Measurements from ENCODE around the gene SMU1.

Gene SMU1

DNA sequence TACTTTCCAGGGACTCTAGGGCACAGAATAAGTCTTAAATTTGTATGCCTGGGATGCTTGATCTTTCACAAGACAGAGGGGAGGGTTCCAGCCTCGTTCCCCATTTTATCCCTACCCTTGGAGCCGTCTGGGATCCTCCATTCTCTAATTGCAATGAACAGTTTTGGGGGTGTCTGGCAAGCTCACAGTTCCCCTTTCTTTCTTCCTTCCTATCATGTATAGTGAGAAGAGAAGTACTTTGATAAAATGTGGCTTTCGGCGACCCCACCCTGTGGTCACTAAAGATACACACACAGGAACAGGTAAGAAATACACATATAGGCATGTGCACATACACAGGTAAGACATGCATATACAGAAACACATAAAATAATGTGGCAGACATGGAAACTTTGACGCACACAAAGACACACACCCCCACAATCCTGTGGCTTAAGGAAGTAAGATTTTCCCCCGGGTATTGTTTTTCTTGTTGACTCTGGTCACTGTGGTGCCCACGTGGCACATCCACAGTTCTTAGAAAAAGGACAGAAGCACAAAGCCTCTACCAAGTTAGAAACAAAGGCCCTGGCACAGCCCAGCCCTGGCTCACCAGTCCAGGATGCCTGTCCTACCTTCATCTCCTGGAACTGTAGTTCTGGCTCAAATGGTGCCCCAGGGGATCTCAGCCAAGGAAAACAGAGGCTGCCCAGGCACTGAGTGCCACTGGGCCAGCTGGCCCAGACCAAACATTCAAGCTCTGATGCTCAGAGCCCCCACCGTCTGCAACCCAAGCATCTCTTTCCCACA is 6.3 kb upstream of the SMU1 start:
- no peak overlapping the region for H3K27ac ChIP-seq (ENCODE audit: extremely low read depth, low read depth, low read length)
- no peak overlapping the region for H3K4me3 ChIP-seq (ENCODE audit: low read depth, low read length)
- CTCF ChIA-PET, result interaction anchor here (0.5 to 1.5 kb wide), 8 partner anchors 73 to 152 kb away, joined by 3 to 8 read pairs (median 4); partner anchors contain the start of gene B4GALT1
- no peak for TF ChIP-seq FEZF1 (tag by site-specific recombination; IDR thresholded peaks at IDR 0.05)
- no peak for TF ChIP-seq RBAK (tag by site-specific recombination; IDR thresholded peaks at IDR 0.05)
- TF ChIP-seq, protein P1, sequence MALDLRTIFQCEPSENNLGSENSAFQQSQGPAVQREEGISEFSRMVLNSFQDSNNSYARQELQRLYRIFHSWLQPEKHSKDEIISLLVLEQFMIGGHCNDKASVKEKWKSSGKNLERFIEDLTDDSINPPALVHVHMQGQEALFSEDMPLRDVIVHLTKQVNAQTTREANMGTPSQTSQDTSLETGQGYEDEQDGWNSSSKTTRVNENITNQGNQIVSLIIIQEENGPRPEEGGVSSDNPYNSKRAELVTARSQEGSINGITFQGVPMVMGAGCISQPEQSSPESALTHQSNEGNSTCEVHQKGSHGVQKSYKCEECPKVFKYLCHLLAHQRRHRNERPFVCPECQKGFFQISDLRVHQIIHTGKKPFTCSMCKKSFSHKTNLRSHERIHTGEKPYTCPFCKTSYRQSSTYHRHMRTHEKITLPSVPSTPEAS (tag by site-specific recombination; IDR thresholded peaks at IDR 0.05), result no peak
- POLR2A ChIA-PET, result no interaction called here
- H3K4me1 ChIP-seq (ENCODE audit: control insufficient read depth, insufficient read depth, low read length), result no peaks in the 10 kb centered on the region
- no peaks in the 10 kb centered on the region for H3K9me3 ChIP-seq (ENCODE audit: control insufficient read depth, insufficient read depth, low read depth, low read length)
- H3K36me3 ChIP-seq (ENCODE audit: control insufficient read depth in 2 of 2, insufficient read depth in 1 of 2, low read length in 2 of 2), result no peaks in the 10 kb centered on the region

DNA sequence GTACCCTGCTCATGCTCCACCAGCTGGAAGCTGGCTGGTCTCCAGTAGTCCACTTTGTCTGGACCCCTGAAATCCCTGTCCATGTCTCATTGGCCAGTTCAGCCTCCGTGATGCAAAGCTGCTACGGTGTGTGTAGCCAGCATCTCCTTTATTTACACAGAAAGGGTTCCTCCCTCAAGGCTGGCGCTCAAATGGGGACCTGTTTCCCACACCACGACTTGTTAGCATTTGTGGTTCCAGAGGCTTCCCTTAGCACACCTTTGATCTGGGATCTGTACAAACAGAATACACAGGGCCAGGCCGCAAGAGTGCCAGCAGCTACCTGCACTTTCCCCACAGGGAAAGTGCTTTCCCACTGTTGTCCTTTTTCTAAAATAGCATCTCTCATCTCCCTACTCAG is 5.7 kb upstream of the SMU1 start:
- Histone ChIP-seq H3K9me3 (ENCODE audit: control insufficient read depth, insufficient read depth, low read depth, low read length) (no peaks in the 10 kb centered on the region), H3K36me3 (ENCODE audit: control insufficient read depth in 2 of 2, insufficient read depth in 1 of 2, low read length in 2 of 2) (no peaks in the 10 kb centered on the region), H3K27ac (ENCODE audit: extremely low read depth, low read depth, low read length) (no peak overlapping the region), H3K4me1 (ENCODE audit: control insufficient read depth, insufficient read depth, low read length) (no peaks in the 10 kb centered on the region), H3K4me3 (ENCODE audit: low read depth, low read length) (no peak overlapping the region)
- POLR2A ChIA-PET, result no interaction called here
- CTCF ChIA-PET, result interaction anchor here (0.5 to 1.5 kb wide), 8 partner anchors 74 to 152 kb away, joined by 3 to 8 read pairs (median 4); partner anchors contain the start of gene B4GALT1
- TF ChIP-seq, protein P2, sequence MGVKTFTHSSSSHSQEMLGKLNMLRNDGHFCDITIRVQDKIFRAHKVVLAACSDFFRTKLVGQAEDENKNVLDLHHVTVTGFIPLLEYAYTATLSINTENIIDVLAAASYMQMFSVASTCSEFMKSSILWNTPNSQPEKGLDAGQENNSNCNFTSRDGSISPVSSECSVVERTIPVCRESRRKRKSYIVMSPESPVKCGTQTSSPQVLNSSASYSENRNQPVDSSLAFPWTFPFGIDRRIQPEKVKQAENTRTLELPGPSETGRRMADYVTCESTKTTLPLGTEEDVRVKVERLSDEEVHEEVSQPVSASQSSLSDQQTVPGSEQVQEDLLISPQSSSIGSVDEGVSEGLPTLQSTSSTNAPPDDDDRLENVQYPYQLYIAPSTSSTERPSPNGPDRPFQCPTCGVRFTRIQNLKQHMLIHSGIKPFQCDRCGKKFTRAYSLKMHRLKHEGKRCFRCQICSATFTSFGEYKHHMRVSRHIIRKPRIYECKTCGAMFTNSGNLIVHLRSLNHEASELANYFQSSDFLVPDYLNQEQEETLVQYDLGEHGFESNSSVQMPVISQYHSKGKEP (tag by site-specific recombination; IDR thresholded peaks at IDR 0.05), result no peak
- TF ChIP-seq ZNF248 (tag by site-specific recombination; IDR thresholded peaks at IDR 0.05), result no peak
- peak; percentile 29; the same call in 1 of the 2 replicates for TF ChIP-seq PRDM1 (tag by site-specific recombination; IDR thresholded peaks at IDR 0.05)
- TF ChIP-seq RBAK (tag by site-specific recombination; IDR thresholded peaks at IDR 0.05), result no peak
- TF ChIP-seq ZBTB7A (tag by site-specific recombination; IDR thresholded peaks at IDR 0.05; ENCODE audit: low read depth), result no peak

DNA sequence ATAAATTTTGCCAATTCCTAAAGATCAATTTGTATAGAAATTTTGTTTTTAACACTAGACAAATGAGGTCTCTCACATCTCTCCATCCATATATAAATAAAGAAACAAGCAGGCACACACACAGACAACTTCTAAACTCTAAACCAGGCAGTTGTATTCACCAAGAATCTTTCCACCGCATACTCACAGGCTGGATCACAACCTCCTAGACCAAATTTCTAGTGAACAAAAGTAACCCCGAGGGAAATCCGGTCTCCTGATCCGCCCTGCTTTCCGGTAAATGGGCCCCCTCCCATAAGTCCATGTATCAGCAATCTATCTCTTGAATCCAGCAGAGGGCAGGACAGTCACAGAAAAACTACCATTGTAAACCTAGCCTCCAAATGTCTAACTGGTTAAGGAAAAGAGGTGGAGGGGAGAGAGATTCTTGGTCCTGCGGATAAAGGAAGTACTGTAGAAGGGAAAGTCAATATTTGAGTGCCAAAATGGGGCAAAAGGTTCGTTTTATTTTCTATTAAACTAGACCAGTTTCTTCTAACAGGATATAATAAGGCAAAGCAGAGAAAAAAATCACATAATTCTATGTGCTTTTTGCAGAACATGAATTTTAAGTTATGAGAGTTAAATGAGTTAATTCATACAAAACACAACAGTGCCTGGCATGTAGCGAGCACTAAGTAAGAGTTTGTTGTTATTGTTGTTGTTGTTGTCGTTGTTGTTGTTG is 4.8 kb upstream of the SMU1 start:
- Histone ChIP-seq H3K9me3 (ENCODE audit: control insufficient read depth, insufficient read depth, low read depth, low read length) (no peaks in the 10 kb centered on the region), H3K36me3 (ENCODE audit: control insufficient read depth in 2 of 2, insufficient read depth in 1 of 2, low read length in 2 of 2) (no peaks in the 10 kb centered on the region), H3K4me3 (ENCODE audit: low read depth, low read length) (peak overlapping the region; percentile 13; the same call in 1 of the 2 replicates), H3K4me1 (ENCODE audit: control insufficient read depth, insufficient read depth, low read length) (no peaks in the 10 kb centered on the region), H3K27ac (ENCODE audit: extremely low read depth, low read depth, low read length) (no peak overlapping the region)
- ChIA-PET POLR2A (no interaction called here), CTCF (interaction anchor here (0.6 to 2.4 kb wide), 14 partner anchors 13 to 163 kb away, joined by 3 to 27 read pairs (median 4); no protein-coding TSS in a partner anchor)
- TF ChIP-seq ZNF341 (tag by site-specific recombination; IDR thresholded peaks at IDR 0.05; ENCODE audit: low read depth), result no peak
- peak; percentile 86; the same call in 1 of the 2 replicates for TF ChIP-seq ZNF335 (tag by site-specific recombination; conservative IDR thresholded peaks at IDR 0.05)
- TF ChIP-seq ZEB2 (tag by site-specific recombination; IDR thresholded peaks at IDR 0.05), result 0 out of 2 replicates have a peak, but pooled peaks have one; percentile 26
- TF ChIP-seq, protein P3, sequence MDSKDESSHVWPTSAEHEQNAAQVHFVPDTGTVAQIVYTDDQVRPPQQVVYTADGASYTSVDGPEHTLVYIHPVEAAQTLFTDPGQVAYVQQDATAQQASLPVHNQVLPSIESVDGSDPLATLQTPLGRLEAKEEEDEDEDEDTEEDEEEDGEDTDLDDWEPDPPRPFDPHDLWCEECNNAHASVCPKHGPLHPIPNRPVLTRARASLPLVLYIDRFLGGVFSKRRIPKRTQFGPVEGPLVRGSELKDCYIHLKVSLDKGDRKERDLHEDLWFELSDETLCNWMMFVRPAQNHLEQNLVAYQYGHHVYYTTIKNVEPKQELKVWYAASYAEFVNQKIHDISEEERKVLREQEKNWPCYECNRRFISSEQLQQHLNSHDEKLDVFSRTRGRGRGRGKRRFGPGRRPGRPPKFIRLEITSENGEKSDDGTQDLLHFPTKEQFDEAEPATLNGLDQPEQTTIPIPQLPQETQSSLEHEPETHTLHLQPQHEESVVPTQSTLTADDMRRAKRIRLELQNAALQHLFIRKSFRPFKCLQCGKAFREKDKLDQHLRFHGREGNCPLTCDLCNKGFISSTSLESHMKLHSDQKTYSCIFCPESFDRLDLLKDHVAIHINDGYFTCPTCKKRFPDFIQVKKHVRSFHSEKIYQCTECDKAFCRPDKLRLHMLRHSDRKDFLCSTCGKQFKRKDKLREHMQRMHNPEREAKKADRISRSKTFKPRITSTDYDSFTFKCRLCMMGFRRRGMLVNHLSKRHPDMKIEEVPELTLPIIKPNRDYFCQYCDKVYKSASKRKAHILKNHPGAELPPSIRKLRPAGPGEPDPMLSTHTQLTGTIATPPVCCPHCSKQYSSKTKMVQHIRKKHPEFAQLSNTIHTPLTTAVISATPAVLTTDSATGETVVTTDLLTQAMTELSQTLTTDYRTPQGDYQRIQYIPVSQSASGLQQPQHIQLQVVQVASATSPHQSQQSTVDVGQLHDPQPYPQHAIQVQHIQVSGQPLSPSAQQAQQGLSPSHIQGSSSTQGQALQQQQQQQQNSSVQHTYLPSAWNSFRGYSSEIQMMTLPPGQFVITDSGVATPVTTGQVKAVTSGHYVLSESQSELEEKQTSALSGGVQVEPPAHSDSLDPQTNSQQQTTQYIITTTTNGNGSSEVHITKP (tag by site-specific recombination; IDR thresholded peaks at IDR 0.05), result peak; percentile 33
- TF ChIP-seq, protein P4, sequence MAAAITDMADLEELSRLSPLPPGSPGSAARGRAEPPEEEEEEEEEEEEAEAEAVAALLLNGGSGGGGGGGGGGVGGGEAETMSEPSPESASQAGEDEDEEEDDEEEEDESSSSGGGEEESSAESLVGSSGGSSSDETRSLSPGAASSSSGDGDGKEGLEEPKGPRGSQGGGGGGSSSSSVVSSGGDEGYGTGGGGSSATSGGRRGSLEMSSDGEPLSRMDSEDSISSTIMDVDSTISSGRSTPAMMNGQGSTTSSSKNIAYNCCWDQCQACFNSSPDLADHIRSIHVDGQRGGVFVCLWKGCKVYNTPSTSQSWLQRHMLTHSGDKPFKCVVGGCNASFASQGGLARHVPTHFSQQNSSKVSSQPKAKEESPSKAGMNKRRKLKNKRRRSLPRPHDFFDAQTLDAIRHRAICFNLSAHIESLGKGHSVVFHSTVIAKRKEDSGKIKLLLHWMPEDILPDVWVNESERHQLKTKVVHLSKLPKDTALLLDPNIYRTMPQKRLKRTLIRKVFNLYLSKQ (tag by site-specific recombination; IDR thresholded peaks at IDR 0.05; ENCODE audit: borderline replicate concordance), result no peak
- TF ChIP-seq IKZF3 (tag by site-specific recombination; IDR thresholded peaks at IDR 0.05), result peak; percentile 51; the same call in 1 of the 2 replicates
- TF ChIP-seq ZNF366 (tag by site-specific recombination; conservative IDR thresholded peaks at IDR 0.05), result 0 out of 2 replicates have a peak, but pooled peaks have one; percentile 36
- no peak for TF ChIP-seq ZBTB7A (tag by site-specific recombination; IDR thresholded peaks at IDR 0.05; ENCODE audit: low read depth)
